HepG2 (cell line): ENCODE measurements around the gene RNPEPL1. TPM values are rescaled to one million over a fixed set of nuclear protein-coding genes. Genes with fewer than 3 reads are reported as not detected.
A peak's percentile ranks its signal among the peaks of the same experiment; 100 is the strongest.

ENCODE experiments used
- ATAD3A ChIP-seq: sonication (generic); formaldehyde crosslinking; IDR thresholded peaks from 2 replicates; pipeline ENCODE4 v1.4.0; 2020; ENCODE audit warnings: missing genetic modification reagents
- BORCS8-MEF2B ChIP-seq: sonication (generic); formaldehyde crosslinking; IDR thresholded peaks from 2 replicates; pipeline ENCODE4 v1.8.0; 2022; ENCODE audit warnings: mild to moderate bottlenecking, missing genetic modification reagents
- CREB3 ChIP-seq: sonication (generic); formaldehyde crosslinking; IDR thresholded peaks from 2 replicates; pipeline ENCODE4 v1.5.0; 2020; ENCODE audit warnings: missing genetic modification reagents
- DNMT3B ChIP-seq: conservative IDR thresholded peaks from 2 replicates; pipeline ENCODE4 v1.6.1; 2016; ENCODE audit warnings: missing biosample characterization, control low read depth
- ELF3 ChIP-seq: IDR thresholded peaks from 2 replicates; pipeline ENCODE4 v1.6.1; 2016; ENCODE audit warnings: missing genetic modification reagents, missing compliant biosample characterization
- GFI1 ChIP-seq: sonication (generic); formaldehyde crosslinking; IDR thresholded peaks from 2 replicates; pipeline ENCODE4 v1.5.0; 2020; ENCODE audit warnings: missing genetic modification reagents, mild to moderate bottlenecking, borderline replicate concordance
- MAFG ChIP-seq: sonication (generic); formaldehyde crosslinking; IDR thresholded peaks from 2 replicates; pipeline ENCODE4 v1.5.1; 2020; ENCODE audit warnings: mild to moderate bottlenecking, missing genetic modification reagents
- MED13 ChIP-seq: sonication (generic); formaldehyde crosslinking; IDR thresholded peaks from 2 replicates; pipeline ENCODE4 v1.5.0; 2020; ENCODE audit warnings: missing genetic modification reagents
- MLXIP ChIP-seq: sonication (generic); formaldehyde crosslinking; IDR thresholded peaks from 2 replicates; pipeline ENCODE4 v1.9.0; 2021; ENCODE audit warnings: missing genetic modification reagents, borderline replicate concordance
- MXI1 ChIP-seq: IDR thresholded peaks from 3 replicates; pipeline ENCODE4 v1.6.1; 2012; ENCODE audit warnings: low read depth, low read length, inconsistent platforms, borderline replicate concordance
- SNAI1 ChIP-seq: sonication (generic); formaldehyde crosslinking; IDR thresholded peaks from 2 replicates; pipeline ENCODE4 v1.5.0; 2020; ENCODE audit warnings: mild to moderate bottlenecking, missing genetic modification reagents, borderline replicate concordance
- TEAD3 ChIP-seq: optimal IDR thresholded peaks from 2 replicates; pipeline ENCODE3; 2016; ENCODE audit warnings: borderline replicate concordance
- THAP7 ChIP-seq: sonication (generic); formaldehyde crosslinking; IDR thresholded peaks from 2 replicates; pipeline ENCODE4 v1.8.1; 2023; ENCODE audit warnings: mild to moderate bottlenecking, missing genetic modification reagents
- ZKSCAN1 ChIP-seq: fragments of 150-350 bp; IDR thresholded peaks from 2 replicates; pipeline ENCODE4 v1.6.1; 2014; ENCODE audit warnings: low read length
- ZNF24 ChIP-seq: fragments of 450-650 bp; IDR thresholded peaks from 2 replicates; pipeline ENCODE4 v1.6.1; 2017; ENCODE audit warnings: antibody characterized with exemption, mild to moderate bottlenecking
- ZNF530 ChIP-seq: sonication (generic); formaldehyde crosslinking; IDR thresholded peaks from 2 replicates; pipeline ENCODE4 v1.5.0; 2020; ENCODE audit warnings: low read depth, mild to moderate bottlenecking, missing genetic modification reagents
- ZNF564 ChIP-seq: sonication (generic); formaldehyde crosslinking; IDR thresholded peaks from 2 replicates; pipeline ENCODE4 v1.8.1; 2023; ENCODE audit warnings: mild to moderate bottlenecking, missing genetic modification reagents
- ZNF598 ChIP-seq: sonication (generic); formaldehyde crosslinking; IDR thresholded peaks from 2 replicates; pipeline ENCODE4 v1.5.1; 2020; ENCODE audit warnings: mild to moderate bottlenecking, missing genetic modification reagents, borderline replicate concordance
- ZNF780A ChIP-seq: sonication (generic); formaldehyde crosslinking; IDR thresholded peaks from 2 replicates; pipeline ENCODE4 v1.8.0; 2022; ENCODE audit warnings: mild to moderate bottlenecking, missing genetic modification reagents, moderate library complexity
- polyA plus RNA-seq, 8 experiments: library from polyadenylated mRNA; depleted of rRNA in 3 of 8; stranded (reverse) in 7 of 8; unstranded in 1 of 8; fragments of >200 nt; fragmentation: Illumina TruSeq in 4 of 8; extraction: Trizol in 4 of 8; gene quantifications; 2 replicates each; pipeline versions ENCODE4 v1.2.1 to v1.2.3, GENCODE V29; 2011 to 2016; ENCODE audit warnings: low read depth in 4 of 8, missing spikeins in 1 of 8, mixed read lengths in 1 of 8; ENCODE audit not compliant: insufficient read depth in 1 of 8
- total RNA-seq, 5 experiments: library from RNA; depleted of rRNA; stranded (reverse); fragments of >200 nt; fragmentation: Illumina TruSeq; extraction: Trizol; gene quantifications; 2 replicates each; pipeline ENCODE4 v1.2.3, GENCODE V29; 2016; ENCODE audit warnings: low read depth in 1 of 5
- TF ChIP-seq, protein P1 (sequence below): IDR thresholded peaks from 2 replicates; pipeline ENCODE4 v1.6.1; 2016; ENCODE audit warnings: low read depth, borderline replicate concordance
- TF ChIP-seq, protein P2 (sequence below): sonication (generic); formaldehyde crosslinking; IDR thresholded peaks from 2 replicates; pipeline ENCODE4 v1.9.0; 2021; ENCODE audit warnings: missing genetic modification reagents, borderline replicate concordance
- TF ChIP-seq, protein P3 (sequence below): sonication (generic); formaldehyde crosslinking; IDR thresholded peaks from 2 replicates; pipeline ENCODE4 v1.8.0; 2022; ENCODE audit warnings: mild to moderate bottlenecking, missing genetic modification reagents, moderate library complexity

Gene RNPEPL1
- total and polyA plus RNA-seq, 2 of the 13 experiments (the other 11 are each of a cell fraction or from before 2014, with no cell fraction given): 13.0 to 18.0 TPM

DNA sequence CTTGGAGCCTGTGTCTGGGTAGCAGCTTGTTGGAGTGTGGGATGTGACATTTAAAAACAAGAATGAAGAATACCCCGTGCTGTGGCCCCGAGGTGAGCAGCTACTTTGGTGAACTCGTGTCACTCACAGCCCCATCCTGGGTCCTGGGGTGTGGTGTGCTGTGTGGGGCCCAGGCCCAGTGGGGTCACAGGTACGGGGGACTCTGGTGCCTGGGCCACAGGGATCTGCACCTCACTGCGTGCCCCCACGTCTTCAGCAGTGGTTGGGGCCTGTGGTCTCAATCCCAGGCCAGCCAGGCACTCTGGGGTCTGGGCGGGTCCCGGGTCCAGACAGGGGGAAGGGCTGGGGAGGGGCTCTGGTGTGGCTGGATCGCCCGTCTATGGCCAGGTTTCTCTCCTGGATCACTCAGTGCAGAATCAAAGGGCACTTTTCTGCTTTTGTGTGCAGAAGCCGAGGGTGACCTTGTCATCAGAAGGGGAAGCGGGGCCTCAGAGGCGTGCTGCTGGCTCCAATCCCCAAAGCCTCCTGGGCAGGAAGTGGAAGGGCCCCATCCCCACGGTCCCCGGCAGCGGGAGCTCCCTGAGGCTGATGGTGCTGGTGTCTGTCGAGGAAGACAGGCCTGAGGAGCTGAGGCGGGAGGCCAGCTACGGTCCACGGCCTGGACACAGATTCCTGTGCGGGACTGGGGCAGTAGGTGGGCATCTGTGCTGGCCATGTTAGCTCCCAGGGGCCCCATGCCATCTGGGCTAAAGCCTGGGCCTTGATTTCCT lies 58.4 kb downstream of the RNPEPL1 start (continued):
- TF ChIP-seq ZNF598 (CRISPR knock-in tag) (0 out of 2 replicates have a peak, but pooled peaks have one; percentile 18), ZNF24 (no peak), MLXIP (CRISPR knock-in tag) (no peak), ZKSCAN1 (no peak), ELF3 (CRISPR knock-in tag) (peak; percentile 92), TEAD3 (CRISPR knock-in tag) (peak; percentile 66), GFI1 (CRISPR knock-in tag) (peak; percentile 75; the same call in 1 of the 2 replicates), BORCS8-MEF2B (peak; percentile 92), MED13 (no peak), THAP7 (CRISPR knock-in tag) (peak; percentile 82; the same call in 1 of the 2 replicates), ZNF530 (0 out of 2 replicates have a peak, but pooled peaks have one; percentile 75), SNAI1 (CRISPR knock-in tag) (peak; percentile 81; the same call in 1 of the 2 replicates), DNMT3B (CRISPR knock-in tag) (no peak), ZNF780A (CRISPR knock-in tag) (no peak), MXI1 (peak; percentile 59; the same call in 1 of the 3 replicates), ZNF564 (0 out of 2 replicates have a peak, but pooled peaks have one; percentile 38), MAFG (CRISPR knock-in tag) (no peak), CREB3 (CRISPR knock-in tag) (no peak), ATAD3A (CRISPR knock-in tag) (no peak; the same call in 1 of the 2 replicates)
- TF ChIP-seq, protein P1, sequence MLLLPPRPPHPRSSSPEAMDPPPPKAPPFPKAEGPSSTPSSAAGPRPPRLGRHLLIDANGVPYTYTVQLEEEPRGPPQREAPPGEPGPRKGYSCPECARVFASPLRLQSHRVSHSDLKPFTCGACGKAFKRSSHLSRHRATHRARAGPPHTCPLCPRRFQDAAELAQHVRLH: peak; percentile 76; the same call in 1 of the 2 replicates
- TF ChIP-seq, protein P2, sequence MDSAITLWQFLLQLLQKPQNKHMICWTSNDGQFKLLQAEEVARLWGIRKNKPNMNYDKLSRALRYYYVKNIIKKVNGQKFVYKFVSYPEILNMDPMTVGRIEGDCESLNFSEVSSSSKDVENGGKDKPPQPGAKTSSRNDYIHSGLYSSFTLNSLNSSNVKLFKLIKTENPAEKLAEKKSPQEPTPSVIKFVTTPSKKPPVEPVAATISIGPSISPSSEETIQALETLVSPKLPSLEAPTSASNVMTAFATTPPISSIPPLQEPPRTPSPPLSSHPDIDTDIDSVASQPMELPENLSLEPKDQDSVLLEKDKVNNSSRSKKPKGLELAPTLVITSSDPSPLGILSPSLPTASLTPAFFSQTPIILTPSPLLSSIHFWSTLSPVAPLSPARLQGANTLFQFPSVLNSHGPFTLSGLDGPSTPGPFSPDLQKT (CRISPR knock-in tag): no peak
- TF ChIP-seq, protein P3, sequence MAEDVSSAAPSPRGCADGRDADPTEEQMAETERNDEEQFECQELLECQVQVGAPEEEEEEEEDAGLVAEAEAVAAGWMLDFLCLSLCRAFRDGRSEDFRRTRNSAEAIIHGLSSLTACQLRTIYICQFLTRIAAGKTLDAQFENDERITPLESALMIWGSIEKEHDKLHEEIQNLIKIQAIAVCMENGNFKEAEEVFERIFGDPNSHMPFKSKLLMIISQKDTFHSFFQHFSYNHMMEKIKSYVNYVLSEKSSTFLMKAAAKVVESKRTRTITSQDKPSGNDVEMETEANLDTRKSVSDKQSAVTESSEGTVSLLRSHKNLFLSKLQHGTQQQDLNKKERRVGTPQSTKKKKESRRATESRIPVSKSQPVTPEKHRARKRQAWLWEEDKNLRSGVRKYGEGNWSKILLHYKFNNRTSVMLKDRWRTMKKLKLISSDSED (CRISPR knock-in tag): no peak
